SK-N-SH treated with all-trans-retinoic acid at 6 μM for 48 hours (cell line): Measurements from ENCODE around the gene NDUFS4.

Experiments used
- ATAC-seq: fragments of 200-7000 bp; cut with Tn5 transposase; 3 replicates; pipeline ENCODE4 v1.9.1; 2020; ENCODE audit warnings: mild to moderate bottlenecking, moderate library complexity
- BACH2 ChIP-seq: fragments of 250-450 bp; sonication (Bioruptor Pico); IDR thresholded peaks from 2 replicates; pipeline ENCODE4 v1.9.0; 2021; ENCODE audit warnings: mild to moderate bottlenecking, borderline replicate concordance
- CSDC2 ChIP-seq: fragments of 250-450 bp; sonication (Bioruptor Pico); IDR thresholded peaks from 2 replicates; pipeline ENCODE4 v1.5.0; 2020; ENCODE audit warnings: mild to moderate bottlenecking, moderate library complexity
- CSRNP3 ChIP-seq: fragments of 250-450 bp; sonication (Bioruptor Pico); IDR thresholded peaks from 2 replicates; pipeline ENCODE4 v1.5.1; 2021; ENCODE audit warnings: mild to moderate bottlenecking, moderate library complexity
- ESRRG ChIP-seq: fragments of 250-450 bp; sonication (Bioruptor Pico); IDR thresholded peaks from 2 replicates; pipeline ENCODE4 v1.6.1; 2021; ENCODE audit warnings: mild to moderate bottlenecking
- GLIS3 ChIP-seq: fragments of 250-450 bp; sonication (Bioruptor Pico); IDR thresholded peaks from 2 replicates; pipeline ENCODE4 v1.5.0; 2020; ENCODE audit warnings: mild to moderate bottlenecking, moderate library complexity
- ISL1 ChIP-seq: fragments of 250-450 bp; sonication (Bioruptor Pico); IDR thresholded peaks from 2 replicates; pipeline ENCODE4 v2.1.2; 2022; ENCODE audit warnings: mild to moderate bottlenecking, moderate library complexity
- OSR1 ChIP-seq: fragments of 250-450 bp; sonication (Bioruptor Pico); IDR thresholded peaks from 2 replicates; pipeline ENCODE4 v1.8.0; 2022; ENCODE audit warnings: moderate library complexity, mild to moderate bottlenecking, inconsistent platforms
- PATZ1 ChIP-seq: fragments of 250-450 bp; sonication (Bioruptor Pico); IDR thresholded peaks from 2 replicates; pipeline ENCODE4 v1.8.0; 2020; ENCODE audit warnings: mild to moderate bottlenecking, moderate library complexity, borderline replicate concordance
- PPARA ChIP-seq: fragments of 250-450 bp; sonication (Bioruptor Pico); IDR thresholded peaks from 2 replicates; pipeline ENCODE4 v1.5.0; 2020; ENCODE audit warnings: mild to moderate bottlenecking, borderline replicate concordance
- RARB ChIP-seq: fragments of 250-450 bp; sonication (Bioruptor Pico); IDR thresholded peaks from 2 replicates; pipeline ENCODE4 v1.8.0; 2021; ENCODE audit warnings: mild to moderate bottlenecking, moderate library complexity
- SNAI2 ChIP-seq: fragments of 250-450 bp; sonication (Bioruptor Pico); IDR thresholded peaks from 2 replicates; pipeline ENCODE4 v1.5.0; 2020; ENCODE audit warnings: mild to moderate bottlenecking, moderate library complexity
- TCF4 ChIP-seq: fragments of 250-450 bp; sonication (Bioruptor Pico); IDR thresholded peaks from 2 replicates; pipeline ENCODE4 v1.8.0; 2021; ENCODE audit warnings: mild to moderate bottlenecking, moderate library complexity, borderline replicate concordance
- TOX ChIP-seq: fragments of 250-450 bp; sonication (Bioruptor Pico); IDR thresholded peaks from 2 replicates; pipeline ENCODE4 v1.8.0; 2021; ENCODE audit warnings: mild to moderate bottlenecking, moderate library complexity, borderline replicate concordance
- ZC3H10 ChIP-seq: fragments of 250-450 bp; sonication (Bioruptor Pico); IDR thresholded peaks from 2 replicates; pipeline ENCODE4 v1.5.1; 2021; ENCODE audit warnings: mild to moderate bottlenecking, moderate library complexity
- ZFP3 ChIP-seq: fragments of 250-450 bp; sonication (Bioruptor Pico); IDR thresholded peaks from 2 replicates; pipeline ENCODE4 v1.5.0; 2020; ENCODE audit warnings: mild to moderate bottlenecking, moderate library complexity
- ZFP30 ChIP-seq: fragments of 450-650 bp; formaldehyde crosslinking; IDR thresholded peaks from 2 replicates; pipeline ENCODE4 v1.5.0; 2022; ENCODE audit warnings: mild to moderate bottlenecking, moderate library complexity
- ZNF565 ChIP-seq: fragments of 450-650 bp; formaldehyde crosslinking; conservative IDR thresholded peaks from 2 replicates; pipeline ENCODE4 v1.5.0; 2020; ENCODE audit warnings: low read depth, mild to moderate bottlenecking, moderate library complexity
- ZNF70 ChIP-seq: fragments of 450-650 bp; formaldehyde crosslinking; IDR thresholded peaks from 2 replicates; pipeline ENCODE4 v1.5.0; 2020; ENCODE audit warnings: mild to moderate bottlenecking, moderate library complexity
- ZNF8 ChIP-seq: fragments of 450-650 bp; formaldehyde crosslinking; IDR thresholded peaks from 2 replicates; pipeline ENCODE4 v1.5.0; 2020; ENCODE audit warnings: mild to moderate bottlenecking, moderate library complexity
- TF ChIP-seq, protein P1 (sequence below): fragments of 250-450 bp; sonication (Bioruptor Pico); IDR thresholded peaks from 2 replicates; pipeline ENCODE4 v1.5.0; 2020; ENCODE audit warnings: mild to moderate bottlenecking, moderate library complexity
- TF ChIP-seq, protein P2 (sequence below): fragments of 250-450 bp; sonication (Bioruptor Pico); IDR thresholded peaks from 2 replicates; pipeline ENCODE4 v1.8.0; 2021; ENCODE audit warnings: low read depth, mild to moderate bottlenecking, moderate library complexity, borderline replicate concordance
- TF ChIP-seq, protein P3 (sequence below): fragments of 250-450 bp; sonication (Bioruptor Pico); IDR thresholded peaks from 2 replicates; pipeline ENCODE4 v1.5.1; 2020; ENCODE audit warnings: low read depth, mild to moderate bottlenecking, moderate library complexity

Gene NDUFS4

GRCh38 chr5:53557386-53557785, 3.1 kb upstream of the NDUFS4 start:
- no peak for ATAC-seq
- TF ChIP-seq RARB (CRISPR knock-in tag) (no peak), TOX (CRISPR knock-in tag) (no peak), ZNF8 (no peak), PATZ1 (CRISPR knock-in tag) (no peak), SNAI2 (no peak), ZNF565 (CRISPR knock-in tag) (no peak), TCF4 (no peak), GLIS3 (no peak), ZNF70 (CRISPR knock-in tag) (no peak), ESRRG (CRISPR knock-in tag) (no peak), ZFP3 (CRISPR knock-in tag) (no peak), CSRNP3 (no peak), OSR1 (CRISPR knock-in tag) (no peak), CSDC2 (CRISPR knock-in tag) (no peak)
- TF ChIP-seq, protein P1, sequence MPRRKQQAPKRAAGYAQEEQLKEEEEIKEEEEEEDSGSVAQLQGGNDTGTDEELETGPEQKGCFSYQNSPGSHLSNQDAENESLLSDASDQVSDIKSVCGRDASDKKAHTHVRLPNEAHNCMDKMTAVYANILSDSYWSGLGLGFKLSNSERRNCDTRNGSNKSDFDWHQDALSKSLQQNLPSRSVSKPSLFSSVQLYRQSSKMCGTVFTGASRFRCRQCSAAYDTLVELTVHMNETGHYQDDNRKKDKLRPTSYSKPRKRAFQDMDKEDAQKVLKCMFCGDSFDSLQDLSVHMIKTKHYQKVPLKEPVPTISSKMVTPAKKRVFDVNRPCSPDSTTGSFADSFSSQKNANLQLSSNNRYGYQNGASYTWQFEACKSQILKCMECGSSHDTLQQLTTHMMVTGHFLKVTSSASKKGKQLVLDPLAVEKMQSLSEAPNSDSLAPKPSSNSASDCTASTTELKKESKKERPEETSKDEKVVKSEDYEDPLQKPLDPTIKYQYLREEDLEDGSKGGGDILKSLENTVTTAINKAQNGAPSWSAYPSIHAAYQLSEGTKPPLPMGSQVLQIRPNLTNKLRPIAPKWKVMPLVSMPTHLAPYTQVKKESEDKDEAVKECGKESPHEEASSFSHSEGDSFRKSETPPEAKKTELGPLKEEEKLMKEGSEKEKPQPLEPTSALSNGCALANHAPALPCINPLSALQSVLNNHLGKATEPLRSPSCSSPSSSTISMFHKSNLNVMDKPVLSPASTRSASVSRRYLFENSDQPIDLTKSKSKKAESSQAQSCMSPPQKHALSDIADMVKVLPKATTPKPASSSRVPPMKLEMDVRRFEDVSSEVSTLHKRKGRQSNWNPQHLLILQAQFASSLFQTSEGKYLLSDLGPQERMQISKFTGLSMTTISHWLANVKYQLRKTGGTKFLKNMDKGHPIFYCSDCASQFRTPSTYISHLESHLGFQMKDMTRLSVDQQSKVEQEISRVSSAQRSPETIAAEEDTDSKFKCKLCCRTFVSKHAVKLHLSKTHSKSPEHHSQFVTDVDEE (CRISPR knock-in tag): no peak

DNA sequence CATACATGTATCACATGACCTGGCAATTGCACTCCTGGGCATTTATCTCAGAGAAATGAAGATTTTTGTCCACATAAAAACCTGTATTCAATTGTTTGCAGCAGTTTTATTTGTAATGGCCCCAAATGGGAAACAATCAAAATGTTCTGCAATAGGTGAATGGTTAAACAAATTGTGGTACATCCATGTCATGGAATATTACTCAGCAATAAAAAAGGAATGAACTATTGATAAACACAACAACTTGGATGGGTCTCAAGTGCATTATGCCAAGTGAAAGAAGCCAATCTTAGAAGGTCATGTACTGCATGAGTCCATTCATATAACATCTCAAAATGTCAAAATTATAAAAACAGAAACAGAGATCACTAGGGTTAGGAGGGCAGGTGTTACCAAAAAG, 1.5 kb upstream of the NDUFS4 start:
- peak; percentile 100 for TF ChIP-seq ZNF8
- no peak for TF ChIP-seq SNAI2
- TF ChIP-seq, all 23 proteins: peak for 1
- no peak for ATAC-seq

GRCh38 chr5:53560028-53560427, 411 bp upstream of the NDUFS4 start:
- ATAC-seq: peak; percentile 59
- TF ChIP-seq TOX (CRISPR knock-in tag): no peak
- TF ChIP-seq, protein P1 (CRISPR knock-in tag): no peak
- TF ChIP-seq ZFP30 (CRISPR knock-in tag): no peak
- no peak for TF ChIP-seq ZNF70 (CRISPR knock-in tag)
- no peak for TF ChIP-seq CSRNP3
- TF ChIP-seq ZNF8: no peak
- TF ChIP-seq ESRRG (CRISPR knock-in tag): no peak
- TF ChIP-seq, protein P2, sequence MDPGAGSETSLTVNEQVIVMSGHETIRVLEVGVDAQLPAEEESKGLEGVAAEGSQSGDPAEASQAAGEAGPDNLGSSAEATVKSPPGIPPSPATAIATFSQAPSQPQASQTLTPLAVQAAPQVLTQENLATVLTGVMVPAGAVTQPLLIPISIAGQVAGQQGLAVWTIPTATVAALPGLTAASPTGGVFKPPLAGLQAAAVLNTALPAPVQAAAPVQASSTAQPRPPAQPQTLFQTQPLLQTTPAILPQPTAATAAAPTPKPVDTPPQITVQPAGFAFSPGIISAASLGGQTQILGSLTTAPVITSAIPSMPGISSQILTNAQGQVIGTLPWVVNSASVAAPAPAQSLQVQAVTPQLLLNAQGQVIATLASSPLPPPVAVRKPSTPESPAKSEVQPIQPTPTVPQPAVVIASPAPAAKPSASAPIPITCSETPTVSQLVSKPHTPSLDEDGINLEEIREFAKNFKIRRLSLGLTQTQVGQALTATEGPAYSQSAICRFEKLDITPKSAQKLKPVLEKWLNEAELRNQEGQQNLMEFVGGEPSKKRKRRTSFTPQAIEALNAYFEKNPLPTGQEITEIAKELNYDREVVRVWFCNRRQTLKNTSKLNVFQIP (CRISPR knock-in tag): no peak
- no peak for TF ChIP-seq PATZ1 (CRISPR knock-in tag)
- TF ChIP-seq ISL1 (CRISPR knock-in tag): no peak
- TF ChIP-seq ZC3H10: no peak
- no peak for TF ChIP-seq TCF4
- TF ChIP-seq OSR1 (CRISPR knock-in tag): no peak
- TF ChIP-seq BACH2 (CRISPR knock-in tag): no peak
- TF ChIP-seq, protein P3, sequence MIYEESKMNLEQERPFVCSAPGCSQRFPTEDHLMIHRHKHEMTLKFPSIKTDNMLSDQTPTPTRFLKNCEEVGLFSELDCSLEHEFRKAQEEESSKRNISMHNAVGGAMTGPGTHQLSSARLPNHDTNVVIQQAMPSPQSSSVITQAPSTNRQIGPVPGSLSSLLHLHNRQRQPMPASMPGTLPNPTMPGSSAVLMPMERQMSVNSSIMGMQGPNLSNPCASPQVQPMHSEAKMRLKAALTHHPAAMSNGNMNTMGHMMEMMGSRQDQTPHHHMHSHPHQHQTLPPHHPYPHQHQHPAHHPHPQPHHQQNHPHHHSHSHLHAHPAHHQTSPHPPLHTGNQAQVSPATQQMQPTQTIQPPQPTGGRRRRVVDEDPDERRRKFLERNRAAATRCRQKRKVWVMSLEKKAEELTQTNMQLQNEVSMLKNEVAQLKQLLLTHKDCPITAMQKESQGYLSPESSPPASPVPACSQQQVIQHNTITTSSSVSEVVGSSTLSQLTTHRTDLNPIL (CRISPR knock-in tag): no peak
- no peak for TF ChIP-seq ZFP3 (CRISPR knock-in tag)
- no peak for TF ChIP-seq GLIS3
- TF ChIP-seq SNAI2: no peak
- TF ChIP-seq PPARA (CRISPR knock-in tag): no peak
- no peak for TF ChIP-seq CSDC2 (CRISPR knock-in tag)
